Measurements from ENCODE around the gene BMP6.

DNA sequence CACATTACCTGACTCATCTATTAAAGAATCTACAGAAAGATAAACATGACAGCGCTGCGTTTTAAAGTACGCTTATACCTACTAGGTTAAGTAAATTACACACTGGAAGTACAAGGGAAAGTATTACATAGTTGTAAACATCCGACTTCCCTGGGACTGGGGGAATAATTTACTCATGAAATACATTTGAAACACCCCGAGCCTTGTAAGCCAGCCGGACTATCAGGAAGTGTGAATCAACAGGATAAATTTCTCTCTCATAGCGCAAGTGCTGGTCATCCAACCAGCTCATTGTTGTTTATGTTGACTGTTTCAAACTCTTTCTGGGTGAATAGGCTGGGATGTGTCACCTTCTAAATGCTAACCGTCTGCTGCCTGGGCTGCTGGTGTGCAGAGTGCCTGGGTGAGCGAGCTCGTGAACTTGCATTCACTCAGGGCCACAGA, 4.9 kb downstream of the BMP6 start:
- TF ChIP-seq, protein P1, sequence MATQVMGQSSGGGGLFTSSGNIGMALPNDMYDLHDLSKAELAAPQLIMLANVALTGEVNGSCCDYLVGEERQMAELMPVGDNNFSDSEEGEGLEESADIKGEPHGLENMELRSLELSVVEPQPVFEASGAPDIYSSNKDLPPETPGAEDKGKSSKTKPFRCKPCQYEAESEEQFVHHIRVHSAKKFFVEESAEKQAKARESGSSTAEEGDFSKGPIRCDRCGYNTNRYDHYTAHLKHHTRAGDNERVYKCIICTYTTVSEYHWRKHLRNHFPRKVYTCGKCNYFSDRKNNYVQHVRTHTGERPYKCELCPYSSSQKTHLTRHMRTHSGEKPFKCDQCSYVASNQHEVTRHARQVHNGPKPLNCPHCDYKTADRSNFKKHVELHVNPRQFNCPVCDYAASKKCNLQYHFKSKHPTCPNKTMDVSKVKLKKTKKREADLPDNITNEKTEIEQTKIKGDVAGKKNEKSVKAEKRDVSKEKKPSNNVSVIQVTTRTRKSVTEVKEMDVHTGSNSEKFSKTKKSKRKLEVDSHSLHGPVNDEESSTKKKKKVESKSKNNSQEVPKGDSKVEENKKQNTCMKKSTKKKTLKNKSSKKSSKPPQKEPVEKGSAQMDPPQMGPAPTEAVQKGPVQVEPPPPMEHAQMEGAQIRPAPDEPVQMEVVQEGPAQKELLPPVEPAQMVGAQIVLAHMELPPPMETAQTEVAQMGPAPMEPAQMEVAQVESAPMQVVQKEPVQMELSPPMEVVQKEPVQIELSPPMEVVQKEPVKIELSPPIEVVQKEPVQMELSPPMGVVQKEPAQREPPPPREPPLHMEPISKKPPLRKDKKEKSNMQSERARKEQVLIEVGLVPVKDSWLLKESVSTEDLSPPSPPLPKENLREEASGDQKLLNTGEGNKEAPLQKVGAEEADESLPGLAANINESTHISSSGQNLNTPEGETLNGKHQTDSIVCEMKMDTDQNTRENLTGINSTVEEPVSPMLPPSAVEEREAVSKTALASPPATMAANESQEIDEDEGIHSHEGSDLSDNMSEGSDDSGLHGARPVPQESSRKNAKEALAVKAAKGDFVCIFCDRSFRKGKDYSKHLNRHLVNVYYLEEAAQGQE (IDR thresholded peaks at IDR 0.05; ENCODE audit: insufficient read depth in 1 of 2, low read depth in 2 of 2, low read length in 2 of 2) = no peak
- TF ChIP-seq SIN3A (IDR thresholded peaks at IDR 0.05; ENCODE audit: borderline replicate concordance, insufficient read depth, low read length) = no peak
- no peak for TF ChIP-seq TAF1 (IDR thresholded peaks at IDR 0.05; ENCODE audit: borderline replicate concordance, insufficient read depth, low read length)
